ENCODE data around the gene P2RY2. TPM values are rescaled to one million over a fixed set of nuclear protein-coding genes. Genes with fewer than 3 reads are reported as not detected.

P2RY2 gene
- total RNA-seq, 1 experiment from 2014 or later, result 2.9 TPM

- ChIA-PET RAD21 (ENCODE audit: low non-redundant PET in 1 of 2, low total read pairs in 2 of 2, uncharacterized antibody in 2 of 2, unreplicated experiment in 2 of 2) (no interaction called here), CTCF (interaction anchor here (0.6 to 1.5 kb wide), 7 partner anchors 9 to 141 kb away, joined by 3 to 7 read pairs (median 3); no protein-coding TSS in a partner anchor), POLR2A (no interaction called here)
- Histone ChIP-seq H3K27ac (ENCODE audit: low read depth, low read length) (no peak overlapping the region), H4K20me1 (ENCODE audit: insufficient read depth) (no peaks in the 10 kb centered on the region), H3K27me3 (ENCODE audit: insufficient read depth, low read length) (no peaks in the 10 kb centered on the region), H3K4me1 (ENCODE audit: control insufficient read depth in 1 of 2, insufficient read depth in 2 of 2, low read length in 2 of 2) (peaks cover 5 to 26% of the 10 kb centered on the region in 2 experiments), H2AFZ (ENCODE audit: low read depth, low read length, poor library complexity, severe bottlenecking) (peak overlapping the region; percentile 80), H3K79me2 (ENCODE audit: insufficient read depth, low read length) (no peaks in the 10 kb centered on the region), H3K4me2 (ENCODE audit: low read length) (peak overlapping the region; percentile 6; the same call in 1 of the 2 replicates), H3K36me3 (ENCODE audit: control insufficient read depth in 1 of 2, insufficient read depth in 2 of 2, low read length in 2 of 2) (no peaks in the 10 kb centered on the region), H3K9me2 (ENCODE audit: insufficient read depth) (no peaks in the 10 kb centered on the region), H3K9me3 (ENCODE audit: control insufficient read depth in 1 of 2, insufficient read depth in 1 of 2, low read depth in 1 of 2, low read length in 2 of 2) (no peaks in the 10 kb centered on the region), H3K4me3 (replicated peaks in 1 of 2; ENCODE audit: low read depth in 1 of 2, low read length in 2 of 2) (no peak overlapping the region), H3K9ac (ENCODE audit: low read length) (no peak overlapping the region)
- ATAC-seq (peak; percentile 93), DNase-seq (ENCODE audit: low read depth, low spot score) (peak; percentile 40)
- no peak for TF ChIP-seq POLR2AphosphoS5 (IDR thresholded peaks at IDR 0.05; ENCODE audit: low read depth, low read length)
- TF ChIP-seq POLR2A (IDR thresholded peaks at IDR 0.05; ENCODE audit: borderline replicate concordance, extremely low read depth, insufficient read depth, insufficient read length), result no peak
- peak in 2 of 3 experiments; percentile 51 to 64; a peak in 4 of 6 replicates for TF ChIP-seq CTCF (IDR thresholded peaks at IDR 0.05 in 2 of 3, conservative IDR thresholded peaks at IDR 0.05 in 1 of 3; ENCODE audit: borderline replicate concordance in 1 of 3, insufficient read depth in 1 of 3, low read depth in 2 of 3, low read length in 2 of 3)
- TF ChIP-seq SIN3A (IDR thresholded peaks at IDR 0.05; ENCODE audit: low read depth), result no peak
- no TSS peak for BruUV-seq (replicated peaks)
- intact Hi-C loops (cut with micrococcal nuclease), result no loop called here
Observed at GRCh38 chr11:73252577-73253191, 34.6 kb downstream of the P2RY2 start.

GRCh38 chr11:73257342-73258103, 39.4 kb downstream of the P2RY2 start:
- H4K20me1 ChIP-seq (ENCODE audit: insufficient read depth), result no peaks in the 10 kb centered on the region
- ChIA-PET RAD21 (ENCODE audit: low non-redundant PET in 1 of 2, low total read pairs in 2 of 2, uncharacterized antibody in 2 of 2, unreplicated experiment in 2 of 2) (no interaction called here), POLR2A (no interaction called here), CTCF (interaction anchor here (1.2 kb wide), 1 partner anchor 21 kb away, joined by 4 read pairs; no protein-coding TSS in a partner anchor)
- intact Hi-C loops (cut with micrococcal nuclease), result no loop called here
- H3K4me3 ChIP-seq (replicated peaks in 1 of 2; ENCODE audit: low read depth in 1 of 2, low read length in 2 of 2), result no peak overlapping the region; a peak in 1 of 4 replicates
- H3K27ac ChIP-seq (ENCODE audit: low read depth, low read length), result peak overlapping the region; percentile 55
- no TSS peak for BruUV-seq (replicated peaks)
- DNase-seq (ENCODE audit: low read depth, low spot score) (peak; percentile 27), ATAC-seq (peak; percentile 56; the same call in 1 of the 2 replicates)
- peak overlapping the region; percentile 54 for H2AFZ ChIP-seq (ENCODE audit: low read depth, low read length, poor library complexity, severe bottlenecking)
- peaks cover 9 to 19% of the 10 kb centered on the region in 2 experiments for H3K4me1 ChIP-seq (ENCODE audit: control insufficient read depth in 1 of 2, insufficient read depth in 2 of 2, low read length in 2 of 2)
- no peaks in the 10 kb centered on the region for H3K36me3 ChIP-seq (ENCODE audit: control insufficient read depth in 1 of 2, insufficient read depth in 2 of 2, low read length in 2 of 2)
- TF ChIP-seq POLR2AphosphoS5 (IDR thresholded peaks at IDR 0.05; ENCODE audit: low read depth, low read length), result no peak
- TF ChIP-seq EZH2 (IDR thresholded peaks at IDR 0.05), result no peak
- peak overlapping the region; percentile 36; the same call in 1 of the 2 replicates for H3K9ac ChIP-seq (ENCODE audit: low read length)
- peak overlapping the region; percentile 57 for H3K4me2 ChIP-seq (ENCODE audit: low read length)
- H3K79me2 ChIP-seq (ENCODE audit: insufficient read depth, low read length), result no peaks in the 10 kb centered on the region
- H3K9me3 ChIP-seq (ENCODE audit: control insufficient read depth in 1 of 2, insufficient read depth in 1 of 2, low read depth in 1 of 2, low read length in 2 of 2), result no peaks in the 10 kb centered on the region
- no peaks in the 10 kb centered on the region for H3K27me3 ChIP-seq (ENCODE audit: insufficient read depth, low read length)
- no peaks in the 10 kb centered on the region for H3K9me2 ChIP-seq (ENCODE audit: insufficient read depth)

Measured in HCT116 (cell line).